A549 treated with GW870086 at 1 μM for 4 hours (cell line): ENCODE results near the gene HTR1B. TPM values are rescaled to one million over a fixed set of nuclear protein-coding genes. Genes with fewer than 3 reads are reported as not detected.

ENCODE experiments used
- total RNA-seq: library from RNA; stranded (reverse); fragments of 200-300 nt; extraction: Qiagen RNA extraction; gene quantifications from 5 replicates; pipeline ENCODE4 v1.2.3, GENCODE V29; 2022; ENCODE audit warnings: low read depth

HTR1B gene
- 0.14 to 0.35 TPM (median 0.23 TPM) in 5 replicates for total RNA-seq

GRCh38 chr6:77463308-77463860, at the start of gene HTR1B:
HTR1B (minus strand) TSS chr6:77463491; CDS start chr6:77463403, 88 bp downstream.

Other genes with a start within 250 kb of the HTR1B start
- gene MEI4, start 189.5 kb upstream of the HTR1B start, total RNA-seq: not detected in 5 replicates